K562 treated with DMSO at 1 percent for 24 hours (cell line): ENCODE results near the gene TNFRSF4. TPM values are rescaled to one million over a fixed set of nuclear protein-coding genes. Genes with fewer than 3 reads are reported as not detected.

ENCODE experiments used
- total RNA-seq: library from RNA; unstranded; fragments of 300-600 nt; gene quantifications from 2 replicates; pipeline ENCODE4 v1.2.3, GENCODE V29; 2022; ENCODE audit warnings: low read depth; ENCODE audit not compliant: insufficient read depth

Gene TNFRSF4
- total RNA-seq = 0.75 and 1.9 TPM in 2 replicates

GRCh38 chr1:1213345-1214265 is at the start of gene TNFRSF4:
Gene TNFRSF4 (minus strand): TSS chr1:1214153. CDS start chr1:1214127, 26 bp downstream.

GRCh38 chr1:1246577-1247340 is 32.8 kb upstream of the TNFRSF4 start, which contains the start of gene C1QTNF12:
Gene C1QTNF12 (minus strand): TSS chr1:1246722. CDS start chr1:1246690, 32 bp downstream.

GRCh38 chr1:1232208-1232795 is 18.3 kb upstream of the TNFRSF4 start, which contains the start of gene B3GALT6:
Gene B3GALT6 (plus strand): TSS chr1:1232237. CDS start chr1:1232279, 42 bp downstream.

GRCh38 chr1:1231400-1232207 is 17.7 kb upstream of the TNFRSF4 start, which contains the start of gene SDF4:
Gene SDF4 (minus strand): TSS chr1:1232001. CDS start chr1:1228772, 3,229 bp downstream.

GRCh38 chr1:1206376-1206965 is 7.5 kb downstream of the TNFRSF4 start, which contains the start of gene TNFRSF18:
Gene TNFRSF18 (minus strand): TSS chr1:1206592. CDS start chr1:1206571, 21 bp downstream.

GRCh38 chr1:1173793-1174415 is 40.0 kb downstream of the TNFRSF4 start, which contains the start of gene TTLL10:
Gene TTLL10 (plus strand): TSS chr1:1173880. CDS start chr1:1179216, 5,336 bp downstream.

Other genes starting within 250 kb of the TNFRSF4 start
- gene PLEKHN1, start 247.7 kb downstream of the TNFRSF4 start, total RNA-seq = 0.25 and 0.73 TPM in 2 replicates
- 0.34 TPM in 1 of 2 replicates, not detected in the other for gene PERM1, start 232.1 kb downstream of the TNFRSF4 start, total RNA-seq
- 27.9 and 28.9 TPM in 2 replicates for gene HES4, start 214.1 kb downstream of the TNFRSF4 start, total RNA-seq
- 110 and 141 TPM in 2 replicates for gene ISG15, start 200.7 kb downstream of the TNFRSF4 start, total RNA-seq
- 83.0 and 97.6 TPM in 2 replicates for gene AGRN, start 194.0 kb downstream of the TNFRSF4 start, total RNA-seq
- not detected in 2 replicates for gene RNF223, start 139.8 kb downstream of the TNFRSF4 start, total RNA-seq
- 20.6 and 26.3 TPM in 2 replicates for gene C1orf159, start 98.1 kb downstream of the TNFRSF4 start, total RNA-seq
- not detected in 2 replicates for gene TTLL10, start 40.3 kb downstream of the TNFRSF4 start, total RNA-seq
- gene TNFRSF18, start 7.6 kb downstream of the TNFRSF4 start, total RNA-seq = not detected in 2 replicates
- gene SDF4, start 17.8 kb upstream of the TNFRSF4 start, total RNA-seq = 276 and 297 TPM in 2 replicates
- gene B3GALT6, start 18.1 kb upstream of the TNFRSF4 start, total RNA-seq = 17.9 and 21.2 TPM in 2 replicates
- 1.9 and 2.5 TPM in 2 replicates for gene C1QTNF12, start 32.6 kb upstream of the TNFRSF4 start, total RNA-seq
- gene UBE2J2, start 59.7 kb upstream of the TNFRSF4 start, total RNA-seq = 114 and 118 TPM in 2 replicates
- 3.8 TPM in 2 replicates for gene SCNN1D, start 66.3 kb upstream of the TNFRSF4 start, total RNA-seq
- gene ACAP3, start 93.8 kb upstream of the TNFRSF4 start, total RNA-seq = 52.1 and 55.0 TPM in 2 replicates
- gene PUSL1, start 94.4 kb upstream of the TNFRSF4 start, total RNA-seq = 69.9 and 85.1 TPM in 2 replicates
- 216 and 263 TPM in 2 replicates for gene INTS11, start 110.5 kb upstream of the TNFRSF4 start, total RNA-seq
- 45.4 and 53.2 TPM in 2 replicates for gene CPTP, start 110.6 kb upstream of the TNFRSF4 start, total RNA-seq
- 0.57 and 0.95 TPM in 2 replicates for gene TAS1R3, start 117.1 kb upstream of the TNFRSF4 start, total RNA-seq
- gene DVL1, start 135.3 kb upstream of the TNFRSF4 start, total RNA-seq = 103 and 116 TPM in 2 replicates
- gene MXRA8, start 144.4 kb upstream of the TNFRSF4 start, total RNA-seq = 13.8 and 17.2 TPM in 2 replicates
- gene AURKAIP1, start 161.1 kb upstream of the TNFRSF4 start, total RNA-seq = 342 and 344 TPM in 2 replicates
- gene CCNL2, start 185.2 kb upstream of the TNFRSF4 start, total RNA-seq = 98.9 and 121 TPM in 2 replicates
- gene MRPL20, start 193.1 kb upstream of the TNFRSF4 start, total RNA-seq = 141 and 157 TPM in 2 replicates
- gene ANKRD65, start 207.1 kb upstream of the TNFRSF4 start, total RNA-seq = not detected in 2 replicates
- gene VWA1, start 221.5 kb upstream of the TNFRSF4 start, total RNA-seq = 22.4 and 26.0 TPM in 2 replicates
- gene ATAD3C, start 235.5 kb upstream of the TNFRSF4 start, total RNA-seq = 0.24 TPM in 1 of 2 replicates, not detected in the other